ENCODE measurements around the gene SYP. TPM values are rescaled to one million over a fixed set of nuclear protein-coding genes. Genes with fewer than 3 reads are reported as not detected.

SYP gene
- total RNA-seq, 3 donors from 2014 or later (not counting 1 experiment from before 2014, with no cell fraction given), result 0.36 to 1.0 (median 0.80) TPM

DNA sequence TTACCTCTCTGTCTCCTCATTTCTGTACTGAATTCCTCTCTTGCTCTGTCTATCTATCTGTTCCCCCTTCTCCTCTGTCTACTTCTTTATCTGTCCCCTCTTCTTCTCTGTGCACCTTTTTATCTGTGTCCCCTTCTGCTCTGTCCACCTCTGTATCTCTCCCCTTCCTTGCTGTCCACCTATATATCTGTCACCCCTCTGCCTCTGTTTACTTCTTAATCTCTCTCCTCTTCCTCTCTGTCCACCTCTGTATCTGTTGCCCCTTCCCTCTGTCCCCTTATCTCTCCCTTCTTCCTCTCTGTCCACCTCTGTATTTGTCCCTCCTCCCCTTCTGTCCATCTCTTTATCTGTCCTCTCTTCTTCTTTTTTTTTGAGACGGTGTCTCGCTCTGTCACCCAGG is 44.2 kb upstream of the SYP start:
- Histone ChIP-seq H3K27ac (ENCODE audit: low read length) (no peak overlapping the region), H3K9me3 (ENCODE audit: control insufficient read depth, insufficient read depth, low read length) (no peaks in the 10 kb centered on the region), H3K4me3 (ENCODE audit: low read length) (no peak overlapping the region), H3K4me1 (ENCODE audit: control insufficient read depth, insufficient read depth, low read length) (no peaks in the 10 kb centered on the region), H3K36me3 (ENCODE audit: control insufficient read depth, insufficient read depth, low read length) (peaks cover 34% of the 10 kb centered on the region), H3K27me3 (ENCODE audit: control insufficient read depth, insufficient read depth, low read length) (no peaks in the 10 kb centered on the region)
- DNase-seq (no peak), ATAC-seq (no peak)
- H3K4me3 Mint-ChIP-seq, result no peak overlapping the region
- no peaks in the 10 kb centered on the region for H3K27me3 Mint-ChIP-seq (ENCODE audit: low read depth in 2 of 2)
- intact Hi-C loops (cut with micrococcal nuclease), result no loop called here
- TF ChIP-seq, protein P1, sequence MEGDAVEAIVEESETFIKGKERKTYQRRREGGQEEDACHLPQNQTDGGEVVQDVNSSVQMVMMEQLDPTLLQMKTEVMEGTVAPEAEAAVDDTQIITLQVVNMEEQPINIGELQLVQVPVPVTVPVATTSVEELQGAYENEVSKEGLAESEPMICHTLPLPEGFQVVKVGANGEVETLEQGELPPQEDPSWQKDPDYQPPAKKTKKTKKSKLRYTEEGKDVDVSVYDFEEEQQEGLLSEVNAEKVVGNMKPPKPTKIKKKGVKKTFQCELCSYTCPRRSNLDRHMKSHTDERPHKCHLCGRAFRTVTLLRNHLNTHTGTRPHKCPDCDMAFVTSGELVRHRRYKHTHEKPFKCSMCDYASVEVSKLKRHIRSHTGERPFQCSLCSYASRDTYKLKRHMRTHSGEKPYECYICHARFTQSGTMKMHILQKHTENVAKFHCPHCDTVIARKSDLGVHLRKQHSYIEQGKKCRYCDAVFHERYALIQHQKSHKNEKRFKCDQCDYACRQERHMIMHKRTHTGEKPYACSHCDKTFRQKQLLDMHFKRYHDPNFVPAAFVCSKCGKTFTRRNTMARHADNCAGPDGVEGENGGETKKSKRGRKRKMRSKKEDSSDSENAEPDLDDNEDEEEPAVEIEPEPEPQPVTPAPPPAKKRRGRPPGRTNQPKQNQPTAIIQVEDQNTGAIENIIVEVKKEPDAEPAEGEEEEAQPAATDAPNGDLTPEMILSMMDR (IDR thresholded peaks at IDR 0.05), result no peak
- 100% methylated on average over 2 of the region's 2 CpGs for WGBS (ENCODE audit: insufficient coverage)
- no peaks in the 10 kb centered on the region for H3K9me3 Mint-ChIP-seq
- H3K36me3 Mint-ChIP-seq, result no peaks in the 10 kb centered on the region
- H3K4me1 Mint-ChIP-seq, result no peaks in the 10 kb centered on the region
- H3K27ac Mint-ChIP-seq, result no peak overlapping the region

- no peak overlapping the region for H3K4me3 Mint-ChIP-seq
- DNase-seq (no peak), ATAC-seq (no peak)
- H3K4me1 ChIP-seq (ENCODE audit: control insufficient read depth, insufficient read depth, low read length), result no peaks in the 10 kb centered on the region
- no peak overlapping the region for H3K4me3 ChIP-seq (ENCODE audit: low read length)
- H3K36me3 ChIP-seq (ENCODE audit: control insufficient read depth, insufficient read depth, low read length), result peaks cover 34% of the 10 kb centered on the region
- H3K27me3 ChIP-seq (ENCODE audit: control insufficient read depth, insufficient read depth, low read length), result no peaks in the 10 kb centered on the region
- whole genome bisulfite sequencing (ENCODE audit: insufficient coverage), result 98% methylated on average over 12 of the region's 12 CpGs
- H3K36me3 Mint-ChIP-seq, result no peaks in the 10 kb centered on the region
- H3K9me3 ChIP-seq (ENCODE audit: control insufficient read depth, insufficient read depth, low read length), result no peaks in the 10 kb centered on the region
- TF ChIP-seq, protein P1 (IDR thresholded peaks at IDR 0.05), result no peak
- intact Hi-C loops (cut with micrococcal nuclease), result no loop called here
- H3K27ac Mint-ChIP-seq, result no peak overlapping the region
- H3K27ac ChIP-seq (ENCODE audit: low read length), result no peak overlapping the region
- H3K27me3 Mint-ChIP-seq (ENCODE audit: low read depth in 2 of 2), result no peaks in the 10 kb centered on the region
- H3K4me1 Mint-ChIP-seq, result no peaks in the 10 kb centered on the region
- H3K9me3 Mint-ChIP-seq, result no peaks in the 10 kb centered on the region
These were observed 43.2 kb upstream of the SYP start for GRCh38 chrX:49243166-49243565.

DNA sequence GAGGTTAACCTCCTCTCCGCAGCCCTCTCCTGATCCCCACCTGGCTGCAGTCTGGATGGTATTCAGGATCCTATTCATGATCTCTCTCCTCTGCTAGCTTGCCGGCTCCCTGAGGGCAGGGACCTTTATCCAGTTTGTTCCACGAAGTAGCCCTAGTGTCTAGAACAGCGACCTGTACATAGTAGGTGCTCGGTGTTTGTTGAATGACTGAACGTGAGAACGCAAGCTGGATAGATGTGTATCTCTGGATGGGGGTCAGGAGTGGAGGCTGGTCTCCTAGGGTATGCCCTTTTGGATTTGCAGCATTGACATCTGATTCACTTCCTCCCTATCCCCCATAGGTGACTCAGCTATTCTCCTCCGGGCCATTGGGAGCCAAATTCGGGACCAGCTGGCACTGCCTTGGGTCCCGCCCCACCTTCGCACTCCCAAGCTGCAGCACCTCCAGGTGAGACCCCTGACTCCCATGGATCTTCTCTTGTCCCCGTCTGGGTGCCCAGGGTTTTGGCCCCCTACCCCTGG is 42.6 kb upstream of the SYP start:
- DNase-seq (no peak), ATAC-seq (no peak)
- Mint-ChIP-seq H3K9me3 (no peaks in the 10 kb centered on the region), H3K27me3 (ENCODE audit: low read depth in 2 of 2) (no peaks in the 10 kb centered on the region), H3K4me1 (no peaks in the 10 kb centered on the region), H3K27ac (no peak overlapping the region), H3K36me3 (no peaks in the 10 kb centered on the region), H3K4me3 (no peak overlapping the region)
- WGBS (ENCODE audit: insufficient coverage), result 96% methylated on average over 12 of the region's 12 CpGs
- H3K27ac ChIP-seq (ENCODE audit: low read length), result no peak overlapping the region
- H3K36me3 ChIP-seq (ENCODE audit: control insufficient read depth, insufficient read depth, low read length), result peaks cover 31% of the 10 kb centered on the region
- TF ChIP-seq, protein P1 (IDR thresholded peaks at IDR 0.05), result no peak
- H3K9me3 ChIP-seq (ENCODE audit: control insufficient read depth, insufficient read depth, low read length), result no peaks in the 10 kb centered on the region
- H3K27me3 ChIP-seq (ENCODE audit: control insufficient read depth, insufficient read depth, low read length), result no peaks in the 10 kb centered on the region
- H3K4me3 ChIP-seq (ENCODE audit: low read length), result no peak overlapping the region
- intact Hi-C loops (cut with micrococcal nuclease), result no loop called here
- no peaks in the 10 kb centered on the region for H3K4me1 ChIP-seq (ENCODE audit: control insufficient read depth, insufficient read depth, low read length)

DNA sequence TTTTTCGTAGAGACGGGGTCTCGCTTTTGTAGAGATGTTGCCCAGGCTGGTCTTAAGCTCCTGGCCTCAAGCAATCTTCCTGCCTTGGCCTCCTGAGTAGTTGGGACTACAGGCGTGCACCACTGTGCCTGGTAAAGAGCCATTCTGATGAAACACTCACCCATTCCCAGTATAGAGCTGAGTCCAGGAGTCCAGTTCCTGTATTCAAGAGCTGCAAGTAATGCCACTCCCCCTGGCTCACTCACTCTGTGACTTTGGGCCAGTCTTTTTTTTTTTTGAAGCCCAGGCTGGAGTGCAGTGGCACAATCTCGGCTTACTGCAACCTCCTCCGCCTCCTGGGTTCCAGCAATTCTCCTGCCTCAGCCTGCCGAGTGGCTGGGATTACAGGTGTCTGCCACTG is 38.7 kb upstream of the SYP start:
- TF ChIP-seq, protein P1 (IDR thresholded peaks at IDR 0.05), result no peak
- Histone ChIP-seq H3K9me3 (ENCODE audit: control insufficient read depth, insufficient read depth, low read length) (no peaks in the 10 kb centered on the region), H3K4me1 (ENCODE audit: control insufficient read depth, insufficient read depth, low read length) (peaks cover 22% of the 10 kb centered on the region), H3K4me3 (ENCODE audit: low read length) (no peak overlapping the region), H3K27ac (ENCODE audit: low read length) (no peak overlapping the region), H3K36me3 (ENCODE audit: control insufficient read depth, insufficient read depth, low read length) (peaks cover 12% of the 10 kb centered on the region), H3K27me3 (ENCODE audit: control insufficient read depth, insufficient read depth, low read length) (no peaks in the 10 kb centered on the region)
- Mint-ChIP-seq H3K27me3 (ENCODE audit: low read depth in 2 of 2) (no peaks in the 10 kb centered on the region), H3K4me3 (no peak overlapping the region), H3K27ac (no peak overlapping the region), H3K4me1 (peaks cover 11 to 23% of the 10 kb centered on the region in 2 donors), H3K9me3 (no peaks in the 10 kb centered on the region), H3K36me3 (no peaks in the 10 kb centered on the region)
- WGBS (ENCODE audit: insufficient coverage), result 73% methylated on average over 4 of the region's 7 CpGs
- DNase-seq (no peak), ATAC-seq (no peak)
- intact Hi-C loops (cut with micrococcal nuclease), result no loop called here
